ENCODE results near the gene TTYH2.
"Not testable (repeated sequence)": the region's sequence is repeated elsewhere in the genome, so short reads cannot be mapped to it uniquely, and the experiment has no call there.

TTYH2 gene

DNA sequence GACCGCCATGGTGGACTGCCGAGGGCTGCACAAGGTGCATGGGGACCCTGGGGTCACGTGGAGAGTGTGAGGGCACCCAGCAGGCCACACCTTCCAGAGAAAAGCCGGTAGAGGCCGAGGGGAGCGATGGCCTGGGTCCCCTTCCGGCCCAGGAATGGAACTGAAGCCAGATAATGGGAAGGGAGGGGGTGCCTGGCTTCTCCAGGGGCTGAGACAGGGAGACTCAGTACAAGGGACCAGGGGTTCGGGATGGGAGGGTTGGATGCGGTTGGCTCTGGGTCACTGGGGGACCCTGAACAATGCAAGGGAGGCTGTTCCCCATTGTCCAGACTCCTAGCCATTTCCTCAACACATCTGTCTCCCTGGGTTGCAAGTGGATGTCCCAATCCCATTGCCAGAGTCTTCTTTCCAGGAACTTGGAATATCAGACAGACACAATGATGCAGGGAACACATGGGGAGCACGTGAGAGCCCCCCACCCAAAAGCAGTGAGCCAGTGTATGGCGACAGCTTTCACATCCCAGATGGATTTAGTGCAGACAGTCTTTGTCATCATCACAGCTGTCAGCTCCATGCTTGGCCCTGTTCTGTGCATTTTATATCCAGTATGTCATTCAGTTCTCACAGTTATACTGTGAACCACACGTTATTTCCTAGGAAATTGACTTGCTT lies 37.1 kb downstream of the TTYH2 start:
- Mint-ChIP-seq H3K4me3 (no peak overlapping the region), H3K9me3 (no peaks in the 10 kb centered on the region), H3K27ac (no peak overlapping the region), H3K4me1 (no peaks in the 10 kb centered on the region), H3K27me3 (no peaks in the 10 kb centered on the region), H3K36me3 (peaks cover 20% of the 10 kb centered on the region)
- ATAC-seq, result no peak

DNA sequence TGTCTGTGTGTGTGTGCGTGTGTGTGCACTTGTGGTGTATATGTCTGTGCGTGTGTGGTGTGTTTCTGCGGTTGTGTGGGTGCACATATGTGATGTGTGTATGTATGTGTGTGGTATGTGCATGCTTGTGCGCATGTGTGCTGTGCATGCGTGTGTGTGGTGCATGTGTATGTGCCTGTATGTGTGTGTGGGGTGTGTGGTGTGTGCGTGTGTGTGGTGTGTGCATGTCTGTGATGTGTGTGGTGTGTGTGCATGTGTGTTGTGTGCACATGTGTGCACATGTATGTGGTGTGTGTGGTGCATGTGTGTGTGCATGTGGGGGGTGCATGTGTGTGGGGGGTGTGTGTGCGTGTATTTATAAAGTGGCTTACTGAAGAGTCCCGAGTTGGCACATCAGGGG lies 37.7 kb downstream of the TTYH2 start:
- Mint-ChIP-seq H3K4me3 (no peak overlapping the region), H3K36me3 (peaks cover 15% of the 10 kb centered on the region), H3K4me1 (no peaks in the 10 kb centered on the region), H3K27me3 (no peaks in the 10 kb centered on the region), H3K27ac (no peak overlapping the region), H3K9me3 (no peaks in the 10 kb centered on the region)
- no peak for ATAC-seq

DNA sequence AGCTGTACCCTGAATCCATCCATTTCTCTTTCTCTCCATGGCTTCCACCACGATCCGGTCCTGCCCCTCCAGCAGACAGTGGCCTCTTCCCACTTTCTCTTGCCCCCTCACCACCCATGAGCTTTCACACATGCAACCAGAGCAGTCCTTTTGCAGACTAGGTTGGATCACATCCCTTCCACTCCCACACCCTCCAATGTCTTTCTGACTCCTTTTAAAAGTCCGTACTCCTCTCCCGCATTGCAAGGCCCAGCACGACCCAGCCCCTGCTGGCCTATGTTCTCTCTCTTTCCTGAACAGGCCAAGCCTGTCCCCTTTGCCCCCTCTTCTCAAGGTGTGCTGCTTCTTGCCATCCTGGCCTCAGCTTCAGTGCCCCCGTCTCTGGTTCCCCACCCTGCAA lies 38.2 kb downstream of the TTYH2 start:
- Mint-ChIP-seq H3K27me3 (no peaks in the 10 kb centered on the region), H3K4me3 (no peak overlapping the region), H3K27ac (no peak overlapping the region), H3K36me3 (peaks cover 10% of the 10 kb centered on the region), H3K4me1 (no peaks in the 10 kb centered on the region), H3K9me3 (no peaks in the 10 kb centered on the region)
- no peak for ATAC-seq

DNA sequence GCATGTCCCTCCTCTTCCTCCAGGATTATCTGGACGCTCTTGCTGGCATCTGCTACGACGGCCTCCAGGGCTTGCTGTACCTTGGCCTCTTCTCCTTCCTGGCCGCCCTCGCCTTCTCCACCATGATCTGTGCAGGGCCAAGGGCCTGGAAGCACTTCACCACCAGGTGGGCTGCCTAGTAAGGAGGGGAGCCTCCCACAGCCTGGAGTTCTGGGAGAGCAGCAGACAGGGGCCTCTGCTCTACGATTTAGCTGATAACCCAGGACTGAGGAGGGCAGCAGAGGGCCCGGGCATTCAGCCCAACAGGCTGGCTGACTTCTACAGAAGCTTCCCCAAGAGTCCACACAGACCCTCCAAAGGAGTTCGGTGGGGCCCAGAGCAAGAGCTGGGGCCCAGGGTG lies 38.8 kb downstream of the TTYH2 start:
- Mint-ChIP-seq H3K4me1 (no peaks in the 10 kb centered on the region), H3K27me3 (no peaks in the 10 kb centered on the region), H3K36me3 (peaks cover 8% of the 10 kb centered on the region), H3K27ac (no peak overlapping the region), H3K9me3 (no peaks in the 10 kb centered on the region), H3K4me3 (no peak overlapping the region)
- no peak for ATAC-seq

DNA sequence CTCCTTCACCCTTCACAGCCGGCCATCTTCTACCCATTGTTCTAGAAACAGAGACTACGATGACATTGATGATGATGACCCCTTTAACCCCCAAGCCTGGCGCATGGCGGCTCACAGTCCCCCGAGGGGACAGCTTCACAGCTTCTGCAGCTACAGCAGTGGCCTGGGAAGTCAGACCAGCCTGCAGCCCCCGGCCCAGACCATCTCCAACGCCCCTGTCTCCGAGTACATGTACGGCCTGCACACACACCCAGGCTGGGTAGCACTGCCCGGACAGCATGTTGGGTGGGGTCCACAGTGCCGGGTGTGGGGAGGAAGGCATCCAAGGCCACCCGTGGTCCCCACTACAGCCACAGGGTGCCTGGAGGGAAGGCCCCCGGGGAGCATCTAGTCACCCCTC lies 39.7 kb downstream of the TTYH2 start:
- H3K9me3 Mint-ChIP-seq, result no peaks in the 10 kb centered on the region
- peaks cover 8% of the 10 kb centered on the region for H3K36me3 Mint-ChIP-seq
- no peak overlapping the region for H3K27ac Mint-ChIP-seq
- no peak overlapping the region for H3K4me3 Mint-ChIP-seq
- H3K4me1 Mint-ChIP-seq, result no peaks in the 10 kb centered on the region
- ATAC-seq, result no peak
- H3K27me3 Mint-ChIP-seq, result no peaks in the 10 kb centered on the region

DNA sequence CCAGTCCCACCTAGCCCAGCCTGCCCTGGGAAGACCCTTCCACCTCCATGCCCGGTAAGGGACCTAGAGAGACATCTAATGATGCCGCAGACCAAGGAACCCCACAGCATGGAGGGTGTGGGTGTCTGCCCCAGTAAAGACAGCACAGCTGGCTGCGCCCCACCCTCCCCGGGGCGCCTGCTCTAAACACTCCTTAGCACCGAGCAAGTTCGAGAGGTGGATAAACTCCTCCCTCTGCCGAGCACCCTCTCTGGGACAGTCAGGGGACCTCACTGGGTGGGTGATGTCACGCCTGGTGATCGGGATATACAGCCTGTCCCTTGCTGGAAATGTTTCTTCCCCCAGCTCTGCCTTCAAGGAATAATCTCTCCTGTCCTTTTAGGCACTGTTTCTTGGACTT lies 43.9 kb downstream of the TTYH2 start:
- no peak overlapping the region for H3K27ac Mint-ChIP-seq
- no peaks in the 10 kb centered on the region for H3K27me3 Mint-ChIP-seq
- peaks cover 6% of the 10 kb centered on the region for H3K36me3 Mint-ChIP-seq
- H3K9me3 Mint-ChIP-seq, result no peaks in the 10 kb centered on the region
- no peaks in the 10 kb centered on the region for H3K4me1 Mint-ChIP-seq
- H3K4me3 Mint-ChIP-seq, result no peak overlapping the region
- ATAC-seq, result no peak

DNA sequence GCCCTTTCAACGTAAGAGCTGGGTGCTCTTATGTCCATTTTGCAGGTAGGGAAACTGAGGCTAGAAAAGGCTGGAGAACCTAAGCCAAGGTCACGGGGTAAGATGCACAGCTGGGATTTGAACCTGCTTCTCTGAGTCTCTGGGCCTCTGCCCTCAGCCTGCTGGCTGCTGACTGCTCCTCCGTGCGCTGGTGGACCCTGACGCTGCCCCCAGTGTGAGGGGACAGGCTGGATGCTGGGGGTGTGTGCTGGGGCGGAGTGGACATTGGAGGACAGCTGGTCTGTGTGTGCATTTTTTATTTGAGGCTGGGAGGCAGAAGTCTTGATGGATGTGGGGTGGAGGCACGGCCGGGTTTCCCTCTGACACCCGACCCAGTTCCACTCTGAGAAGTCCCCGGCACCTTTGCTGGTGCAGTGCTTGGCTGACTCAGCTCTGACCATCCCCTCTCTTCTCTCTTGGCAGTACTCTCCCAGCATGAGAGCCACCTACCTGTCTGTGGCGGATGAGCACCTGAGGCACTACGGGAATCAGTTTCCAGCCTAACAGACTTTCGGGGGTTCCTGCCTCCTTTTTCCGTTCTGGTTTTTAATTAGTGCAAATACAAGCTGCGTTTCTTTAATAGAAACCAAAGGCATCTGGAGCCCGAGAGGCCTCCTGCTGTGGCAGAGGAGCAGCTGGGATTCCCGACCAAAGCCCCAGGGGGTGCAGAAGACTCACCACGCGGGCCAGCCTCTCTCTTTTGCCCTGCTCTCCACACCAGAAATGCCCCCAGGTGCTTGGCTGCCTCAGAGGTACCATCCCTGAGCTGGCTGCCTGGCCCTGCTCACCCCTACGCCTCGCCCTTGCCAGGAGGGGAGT lies 46.5 kb downstream of the TTYH2 start:
- no peak overlapping the region for H3K4me3 Mint-ChIP-seq
- no peaks in the 10 kb centered on the region for H3K9me3 Mint-ChIP-seq
- H3K27ac Mint-ChIP-seq, result no peak overlapping the region
- H3K36me3 Mint-ChIP-seq, result no peaks in the 10 kb centered on the region
- H3K27me3 Mint-ChIP-seq, result no peaks in the 10 kb centered on the region
- ATAC-seq, result no peak
- no peaks in the 10 kb centered on the region for H3K4me1 Mint-ChIP-seq

DNA sequence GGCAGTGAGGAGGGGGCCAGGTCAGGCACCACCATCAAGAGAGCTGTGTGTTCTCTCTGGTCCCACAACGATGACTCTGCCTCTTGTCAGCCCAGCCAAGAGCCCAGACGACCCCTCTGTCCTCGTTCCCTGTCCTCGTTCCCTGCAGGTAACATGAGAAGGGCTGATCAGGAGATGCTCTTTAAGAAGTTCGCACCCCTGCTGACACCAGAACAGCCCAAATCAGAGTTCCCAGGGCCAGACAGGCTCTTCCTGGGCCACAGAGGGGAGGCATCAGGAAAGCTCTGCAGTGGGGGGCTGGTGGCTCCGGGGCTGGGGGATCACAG lies 47.1 kb downstream of the TTYH2 start:
- H3K4me1 Mint-ChIP-seq, result no peaks in the 10 kb centered on the region
- ATAC-seq, result no peak
- no peaks in the 10 kb centered on the region for H3K9me3 Mint-ChIP-seq
- H3K27me3 Mint-ChIP-seq, result peaks cover 2% of the 10 kb centered on the region
- no peaks in the 10 kb centered on the region for H3K36me3 Mint-ChIP-seq
- H3K4me3 Mint-ChIP-seq, result no peak overlapping the region
- H3K27ac Mint-ChIP-seq, result no peak overlapping the region

DNA sequence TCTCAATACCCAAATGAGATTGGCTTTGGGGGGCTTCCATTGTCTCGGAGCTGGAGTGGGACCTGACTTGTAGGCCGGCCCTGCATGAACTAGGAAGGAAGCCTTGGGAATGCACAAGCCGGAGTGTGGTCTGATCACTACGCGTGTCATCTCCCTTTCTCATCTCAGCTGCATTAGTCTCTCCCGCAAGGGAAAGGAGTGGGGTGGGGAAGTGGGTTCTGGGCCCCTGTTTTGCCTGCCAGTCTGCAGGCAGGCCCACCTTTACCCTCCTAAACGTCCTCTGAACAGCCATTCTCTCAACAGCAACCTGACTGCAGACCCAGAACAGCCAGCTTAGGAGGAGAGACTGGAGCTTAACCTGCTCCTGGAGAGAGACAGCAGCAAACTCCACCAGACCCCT lies 49.2 kb downstream of the TTYH2 start:
- Mint-ChIP-seq H3K9me3 (no peaks in the 10 kb centered on the region), H3K4me3 (no peak overlapping the region), H3K27ac (no peak overlapping the region), H3K4me1 (no peaks in the 10 kb centered on the region), H3K27me3 (peaks cover 23% of the 10 kb centered on the region), H3K36me3 (no peaks in the 10 kb centered on the region)
- ATAC-seq, result no peak

DNA sequence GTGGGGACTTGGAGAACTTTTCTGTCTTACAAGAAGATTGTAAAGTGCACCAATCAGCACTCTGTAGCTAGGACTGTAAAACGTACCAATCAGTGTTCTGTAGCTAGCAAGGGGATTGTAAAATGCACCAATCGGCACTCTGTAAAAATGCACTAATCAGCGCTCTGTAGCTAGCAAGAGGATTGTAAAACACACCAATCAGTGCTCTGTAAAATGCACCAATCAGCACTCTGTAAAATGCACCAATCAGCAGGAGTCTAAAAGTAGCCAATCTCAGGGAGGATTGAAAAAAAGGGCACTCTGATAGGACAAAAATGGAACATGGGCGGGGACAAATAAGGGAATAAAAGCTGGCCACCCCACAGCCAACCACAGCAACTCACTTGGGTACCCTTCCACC lies 53.7 kb downstream of the TTYH2 start:
- not testable (repeated sequence) for H3K27ac Mint-ChIP-seq, ATAC-seq

DNA sequence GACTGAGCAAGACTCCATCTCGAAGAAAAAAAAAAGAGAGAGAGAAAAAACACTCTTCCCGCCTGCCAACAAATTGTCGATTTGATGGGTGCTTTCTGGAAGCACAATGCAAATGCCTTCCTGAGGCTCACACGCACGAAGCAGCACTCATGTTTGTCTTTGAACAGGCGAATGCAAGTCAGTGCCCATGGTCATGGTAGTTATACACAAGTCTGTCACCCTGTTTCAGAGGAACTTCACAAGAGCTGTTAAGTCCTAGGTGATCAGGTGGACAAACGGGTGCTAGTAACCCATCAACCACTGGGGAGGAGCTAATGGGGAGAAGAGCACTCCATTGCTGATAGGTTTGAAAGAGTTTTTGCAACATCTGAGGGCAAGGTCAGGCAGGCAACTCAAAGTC lies 54.2 kb downstream of the TTYH2 start:
- Mint-ChIP-seq H3K27ac (no peak overlapping the region), H3K27me3 (peaks cover 67% of the 10 kb centered on the region)
- ATAC-seq, result no peak

More for the DNA sequence above, 53.7 kb downstream of the TTYH2 start:
- H3K4me3 Mint-ChIP-seq, H3K36me3 Mint-ChIP-seq, H3K4me1 Mint-ChIP-seq, H3K9me3 Mint-ChIP-seq: not testable (repeated sequence)
- H3K27me3 Mint-ChIP-seq, result peaks cover 61% of the 10 kb centered on the region

DNA sequence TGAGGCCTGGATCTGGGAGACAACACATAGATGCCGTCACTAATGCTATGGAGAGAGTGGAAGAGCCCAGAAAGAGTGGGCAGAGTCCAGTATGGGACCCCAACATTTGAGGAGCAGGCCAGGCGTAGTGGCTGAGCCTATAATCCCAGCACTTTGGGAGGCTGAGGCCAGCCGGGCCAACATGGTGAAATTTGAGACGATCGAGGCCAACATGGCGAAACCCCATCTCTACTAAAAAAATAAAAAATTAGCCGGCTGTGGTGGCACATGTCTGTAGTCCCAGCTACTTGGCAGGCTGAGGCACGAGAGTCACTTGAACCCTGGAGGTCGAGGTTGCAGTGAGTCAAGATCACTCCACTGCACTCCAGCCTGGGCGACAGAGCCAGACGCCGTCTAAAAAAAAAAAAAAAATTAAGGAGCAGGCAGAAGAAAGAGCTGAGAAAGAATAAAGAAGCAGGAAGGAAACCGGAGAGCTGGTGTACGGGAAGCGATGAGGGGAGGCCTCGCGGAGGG lies 54.7 kb downstream of the TTYH2 start:
- no peak overlapping the region for H3K4me3 Mint-ChIP-seq
- no peak for ATAC-seq
- peaks cover 71% of the 10 kb centered on the region for H3K27me3 Mint-ChIP-seq
- H3K36me3 Mint-ChIP-seq, result no peaks in the 10 kb centered on the region
- H3K27ac Mint-ChIP-seq, result no peak overlapping the region
- no peaks in the 10 kb centered on the region for H3K4me1 Mint-ChIP-seq
- no peaks in the 10 kb centered on the region for H3K9me3 Mint-ChIP-seq

More for the DNA sequence above, 54.2 kb downstream of the TTYH2 start:
- H3K4me1 Mint-ChIP-seq, result no peaks in the 10 kb centered on the region
- no peak overlapping the region for H3K4me3 Mint-ChIP-seq
- H3K9me3 Mint-ChIP-seq, result no peaks in the 10 kb centered on the region
- no peaks in the 10 kb centered on the region for H3K36me3 Mint-ChIP-seq

DNA sequence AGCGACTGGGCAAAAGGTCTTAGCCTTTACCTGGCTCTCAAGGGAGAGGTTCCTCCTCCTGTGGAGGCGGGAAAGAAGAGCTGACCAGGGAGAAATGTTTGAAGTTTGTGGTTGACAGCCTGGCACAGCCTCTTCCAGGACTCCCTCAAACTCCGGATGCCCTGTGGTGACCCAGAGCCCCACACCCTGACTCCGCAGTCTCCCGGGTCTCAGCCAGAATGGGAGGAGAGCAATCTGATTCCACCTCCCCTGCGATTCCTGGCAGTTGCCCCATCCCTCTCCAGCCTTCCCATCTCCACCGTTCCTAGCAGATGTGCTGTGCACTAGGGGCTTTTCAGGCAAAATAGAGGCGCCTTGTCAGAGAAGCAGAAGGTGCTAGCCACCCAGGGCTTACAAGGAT lies 55.2 kb downstream of the TTYH2 start:
- Mint-ChIP-seq H3K27me3 (peaks cover 76% of the 10 kb centered on the region), H3K9me3 (no peaks in the 10 kb centered on the region), H3K4me3 (no peak overlapping the region), H3K36me3 (no peaks in the 10 kb centered on the region), H3K27ac (no peak overlapping the region), H3K4me1 (peaks cover under 1% of the 10 kb centered on the region)
- ATAC-seq, result no peak

DNA sequence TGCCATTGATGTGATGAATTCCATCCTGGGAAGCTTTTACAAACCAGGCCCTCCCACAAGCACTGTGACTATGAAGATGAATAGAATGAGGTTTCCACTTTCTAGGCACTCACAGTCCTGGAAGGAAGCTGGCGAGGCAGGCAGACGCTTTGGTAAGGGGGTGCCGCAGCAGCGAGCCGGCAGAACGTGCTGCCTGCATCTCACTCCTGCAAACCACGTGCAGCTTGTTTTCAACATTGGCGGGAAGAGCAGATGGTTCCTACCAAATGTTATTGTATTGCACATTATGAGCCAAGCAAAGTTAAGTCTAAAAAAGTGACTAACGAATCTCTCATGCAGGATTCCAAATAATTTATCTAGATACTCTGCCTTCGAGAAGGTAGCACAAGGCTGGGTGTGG lies 57.0 kb downstream of the TTYH2 start:
- no peaks in the 10 kb centered on the region for H3K36me3 Mint-ChIP-seq
- H3K4me3 Mint-ChIP-seq, result no peak overlapping the region
- no peak for ATAC-seq
- H3K27me3 Mint-ChIP-seq, result peaks cover 93% of the 10 kb centered on the region
- peaks cover 18% of the 10 kb centered on the region for H3K4me1 Mint-ChIP-seq
- no peaks in the 10 kb centered on the region for H3K9me3 Mint-ChIP-seq
- H3K27ac Mint-ChIP-seq, result no peak overlapping the region

DNA sequence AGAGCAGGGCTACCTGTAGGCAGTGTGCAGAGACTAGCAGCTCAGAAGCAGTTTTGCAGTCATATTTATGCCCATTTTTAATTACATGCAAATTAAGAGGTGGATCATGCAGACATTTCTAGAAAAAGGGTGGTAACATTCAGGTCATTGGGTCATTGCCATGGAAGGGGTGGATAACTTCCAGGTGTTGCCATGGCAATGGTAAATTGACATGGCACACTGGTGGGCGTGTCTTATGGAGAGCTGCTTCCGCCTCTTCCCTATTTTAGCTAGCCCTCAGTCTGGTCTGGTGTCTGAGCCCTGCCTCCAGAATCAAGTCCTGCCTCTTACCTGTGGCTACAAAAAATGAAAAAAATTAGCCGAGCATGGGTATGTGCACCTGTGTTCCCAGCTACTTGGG lies 57.9 kb downstream of the TTYH2 start:
- Mint-ChIP-seq H3K9me3 (no peaks in the 10 kb centered on the region), H3K27ac (no peak overlapping the region), H3K27me3 (peaks cover 93% of the 10 kb centered on the region), H3K36me3 (no peaks in the 10 kb centered on the region), H3K4me1 (peaks cover 18% of the 10 kb centered on the region), H3K4me3 (no peak overlapping the region)
- no peak for ATAC-seq

All from stimulated activated memory B cell treated with anti-CD40 and anti-IgM and Interleukin-4, amounts not matched to agents 10 μg/mL and 1 μg/mL and 100 μg/mL, for 72 hours (primary cell).